Measurements from ENCODE around the gene ATE1.

- TF ChIP-seq, protein P1, sequence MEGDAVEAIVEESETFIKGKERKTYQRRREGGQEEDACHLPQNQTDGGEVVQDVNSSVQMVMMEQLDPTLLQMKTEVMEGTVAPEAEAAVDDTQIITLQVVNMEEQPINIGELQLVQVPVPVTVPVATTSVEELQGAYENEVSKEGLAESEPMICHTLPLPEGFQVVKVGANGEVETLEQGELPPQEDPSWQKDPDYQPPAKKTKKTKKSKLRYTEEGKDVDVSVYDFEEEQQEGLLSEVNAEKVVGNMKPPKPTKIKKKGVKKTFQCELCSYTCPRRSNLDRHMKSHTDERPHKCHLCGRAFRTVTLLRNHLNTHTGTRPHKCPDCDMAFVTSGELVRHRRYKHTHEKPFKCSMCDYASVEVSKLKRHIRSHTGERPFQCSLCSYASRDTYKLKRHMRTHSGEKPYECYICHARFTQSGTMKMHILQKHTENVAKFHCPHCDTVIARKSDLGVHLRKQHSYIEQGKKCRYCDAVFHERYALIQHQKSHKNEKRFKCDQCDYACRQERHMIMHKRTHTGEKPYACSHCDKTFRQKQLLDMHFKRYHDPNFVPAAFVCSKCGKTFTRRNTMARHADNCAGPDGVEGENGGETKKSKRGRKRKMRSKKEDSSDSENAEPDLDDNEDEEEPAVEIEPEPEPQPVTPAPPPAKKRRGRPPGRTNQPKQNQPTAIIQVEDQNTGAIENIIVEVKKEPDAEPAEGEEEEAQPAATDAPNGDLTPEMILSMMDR (IDR thresholded peaks at IDR 0.05; ENCODE audit: insufficient read depth, low read depth, low read length) = no peak
- no peak for TF ChIP-seq EZH2 (IDR thresholded peaks at IDR 0.05; ENCODE audit: insufficient read depth, low read length)
These were observed 114.5 kb downstream of the ATE1 start for GRCh38 chr10:121813211-121813815.
